ENCODE results near the gene LRRD1. TPM values are rescaled to one million over a fixed set of nuclear protein-coding genes. Genes with fewer than 3 reads are reported as not detected.
"Not testable (repeated sequence)": the region's sequence is repeated elsewhere in the genome, so short reads cannot be mapped to it uniquely, and the experiment has no call there.

LRRD1 gene
- total RNA-seq, 1 experiment from 2014 or later, result not detected

GRCh38 chr7:92116949-92117348, 62.0 kb downstream of the LRRD1 start:
- no TSS peak for BruUV-seq (replicated peaks)
- Mint-ChIP-seq H3K4me1 (ENCODE audit: low read depth, unreplicated experiment) (peaks cover 8% of the 10 kb centered on the region), H3K36me3 (ENCODE audit: insufficient read depth, unreplicated experiment) (peaks cover 36% of the 10 kb centered on the region), H3K4me3 (ENCODE audit: low read depth, unreplicated experiment) (no peak overlapping the region), H3K27me3 (ENCODE audit: unreplicated experiment) (no peaks in the 10 kb centered on the region), H3K9me3 (ENCODE audit: low read depth, unreplicated experiment) (no peaks in the 10 kb centered on the region), H3K27ac (ENCODE audit: unreplicated experiment) (no peak overlapping the region)
- TF ChIP-seq, protein P1, sequence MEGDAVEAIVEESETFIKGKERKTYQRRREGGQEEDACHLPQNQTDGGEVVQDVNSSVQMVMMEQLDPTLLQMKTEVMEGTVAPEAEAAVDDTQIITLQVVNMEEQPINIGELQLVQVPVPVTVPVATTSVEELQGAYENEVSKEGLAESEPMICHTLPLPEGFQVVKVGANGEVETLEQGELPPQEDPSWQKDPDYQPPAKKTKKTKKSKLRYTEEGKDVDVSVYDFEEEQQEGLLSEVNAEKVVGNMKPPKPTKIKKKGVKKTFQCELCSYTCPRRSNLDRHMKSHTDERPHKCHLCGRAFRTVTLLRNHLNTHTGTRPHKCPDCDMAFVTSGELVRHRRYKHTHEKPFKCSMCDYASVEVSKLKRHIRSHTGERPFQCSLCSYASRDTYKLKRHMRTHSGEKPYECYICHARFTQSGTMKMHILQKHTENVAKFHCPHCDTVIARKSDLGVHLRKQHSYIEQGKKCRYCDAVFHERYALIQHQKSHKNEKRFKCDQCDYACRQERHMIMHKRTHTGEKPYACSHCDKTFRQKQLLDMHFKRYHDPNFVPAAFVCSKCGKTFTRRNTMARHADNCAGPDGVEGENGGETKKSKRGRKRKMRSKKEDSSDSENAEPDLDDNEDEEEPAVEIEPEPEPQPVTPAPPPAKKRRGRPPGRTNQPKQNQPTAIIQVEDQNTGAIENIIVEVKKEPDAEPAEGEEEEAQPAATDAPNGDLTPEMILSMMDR (IDR thresholded peaks at IDR 0.05; ENCODE audit: unreplicated experiment), result no peak
- CTCF ChIA-PET, result no interaction called here
- intact Hi-C loops (cut with micrococcal nuclease; ENCODE audit: unreplicated experiment), result no loop called here
- DNase-seq, result no peak

DNA sequence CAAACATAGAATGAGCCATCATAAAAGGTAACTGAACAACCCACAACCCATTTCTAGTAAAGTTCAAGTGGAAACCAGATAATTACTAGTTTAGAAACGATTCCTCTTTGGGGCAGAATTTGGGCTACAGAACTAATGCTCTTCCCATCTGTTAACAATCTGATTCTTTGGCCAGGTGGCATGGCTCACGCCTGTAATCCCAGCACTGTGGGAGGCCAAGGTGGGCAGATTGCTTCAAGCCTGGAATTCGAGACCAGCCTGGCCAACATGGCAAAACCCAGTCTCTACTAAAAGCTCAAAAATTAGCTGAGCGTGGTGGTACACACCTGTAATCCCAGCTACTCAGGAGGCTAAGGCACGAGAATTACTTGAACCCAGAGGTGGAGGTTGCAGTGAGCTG, 63.1 kb downstream of the LRRD1 start:
- BruUV-seq (replicated peaks), result no TSS peak
- Mint-ChIP-seq H3K4me1 (ENCODE audit: low read depth, unreplicated experiment) (peaks cover 8% of the 10 kb centered on the region), H3K36me3 (ENCODE audit: insufficient read depth, unreplicated experiment) (peaks cover 33% of the 10 kb centered on the region), H3K27ac (ENCODE audit: unreplicated experiment) (no peak overlapping the region), H3K9me3 (ENCODE audit: low read depth, unreplicated experiment) (no peaks in the 10 kb centered on the region), H3K4me3 (ENCODE audit: low read depth, unreplicated experiment) (no peak overlapping the region), H3K27me3 (ENCODE audit: unreplicated experiment) (no peaks in the 10 kb centered on the region)
- DNase-seq, result no peak
- TF ChIP-seq, protein P1 (IDR thresholded peaks at IDR 0.05; ENCODE audit: unreplicated experiment), result no peak
- CTCF ChIA-PET, result no interaction called here
- intact Hi-C loops (cut with micrococcal nuclease; ENCODE audit: unreplicated experiment), result no loop called here

- intact Hi-C loops (cut with micrococcal nuclease; ENCODE audit: unreplicated experiment), result no loop called here
- DNase-seq, result no peak
- TF ChIP-seq, protein P1 (IDR thresholded peaks at IDR 0.05; ENCODE audit: unreplicated experiment), result no peak
- H3K4me1 Mint-ChIP-seq (ENCODE audit: low read depth, unreplicated experiment), result no peaks in the 10 kb centered on the region
- H3K27ac Mint-ChIP-seq (ENCODE audit: unreplicated experiment), result no peak overlapping the region
- H3K27me3 Mint-ChIP-seq (ENCODE audit: unreplicated experiment), result no peaks in the 10 kb centered on the region
- H3K4me3 Mint-ChIP-seq (ENCODE audit: low read depth, unreplicated experiment), result no peak overlapping the region
- CTCF ChIA-PET, result no interaction called here
- BruUV-seq (replicated peaks), result no TSS peak
- H3K36me3 Mint-ChIP-seq (ENCODE audit: insufficient read depth, unreplicated experiment), result peaks cover 38% of the 10 kb centered on the region
- H3K9me3 Mint-ChIP-seq (ENCODE audit: low read depth, unreplicated experiment), result no peaks in the 10 kb centered on the region
Observed at GRCh38 chr7:92110857-92111256, 68.1 kb downstream of the LRRD1 start.

GRCh38 chr7:92108821-92109220, 70.1 kb downstream of the LRRD1 start:
- CTCF ChIA-PET, result no interaction called here
- no peak for DNase-seq
- Mint-ChIP-seq H3K4me1 (ENCODE audit: low read depth, unreplicated experiment) (no peaks in the 10 kb centered on the region), H3K27me3 (ENCODE audit: unreplicated experiment) (no peaks in the 10 kb centered on the region), H3K4me3 (ENCODE audit: low read depth, unreplicated experiment) (no peak overlapping the region), H3K27ac (ENCODE audit: unreplicated experiment) (no peak overlapping the region), H3K36me3 (ENCODE audit: insufficient read depth, unreplicated experiment) (peaks cover 26% of the 10 kb centered on the region), H3K9me3 (ENCODE audit: low read depth, unreplicated experiment) (no peaks in the 10 kb centered on the region)
- intact Hi-C loops (cut with micrococcal nuclease; ENCODE audit: unreplicated experiment), result no loop called here
- TF ChIP-seq, protein P1 (IDR thresholded peaks at IDR 0.05; ENCODE audit: unreplicated experiment), result no peak
- BruUV-seq (replicated peaks), result no TSS peak

DNA sequence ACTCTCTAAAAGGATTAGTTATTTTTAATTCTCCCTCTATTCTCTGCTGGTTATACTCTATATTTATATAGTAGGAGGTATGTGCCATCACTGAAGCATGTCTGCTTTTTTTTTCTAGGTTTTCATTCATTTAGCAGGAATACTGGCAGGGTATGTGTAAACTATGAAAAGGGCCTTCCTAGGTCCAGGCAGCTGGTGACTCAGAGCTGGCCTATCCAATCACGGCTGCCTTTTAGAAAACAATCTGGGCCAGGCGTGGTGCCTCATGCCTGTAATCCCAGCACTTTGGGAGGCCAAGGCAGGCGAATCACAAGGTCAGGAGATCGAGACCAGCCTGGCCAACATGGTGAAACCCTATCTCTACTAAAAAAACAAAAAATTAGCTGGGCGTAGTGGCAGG, 76.1 kb downstream of the LRRD1 start:
- H3K27ac Mint-ChIP-seq (ENCODE audit: unreplicated experiment); H3K36me3 Mint-ChIP-seq (ENCODE audit: insufficient read depth, unreplicated experiment); intact Hi-C loops (cut with micrococcal nuclease; ENCODE audit: unreplicated experiment); DNase-seq; CTCF ChIA-PET; H3K4me1 Mint-ChIP-seq (ENCODE audit: low read depth, unreplicated experiment); BruUV-seq (replicated peaks); H3K27me3 Mint-ChIP-seq (ENCODE audit: unreplicated experiment); H3K9me3 Mint-ChIP-seq (ENCODE audit: low read depth, unreplicated experiment); H3K4me3 Mint-ChIP-seq (ENCODE audit: low read depth, unreplicated experiment): not testable (repeated sequence)

All from Calu3 (cell line).